ENCODE results near the gene ZFR2. TPM values are rescaled to one million over a fixed set of nuclear protein-coding genes. Genes with fewer than 3 reads are reported as not detected.
"Not testable (repeated sequence)": the region's sequence is repeated elsewhere in the genome, so short reads cannot be mapped to it uniquely, and the experiment has no call there.

The ZFR2 gene
- total RNA-seq, 2 donors from 2014 or later: not detected

GRCh38 chr19:3767050-3767449, 101.8 kb downstream of the ZFR2 start:
- DNase-seq (ENCODE audit: low spot score): no peak
- intact Hi-C loops (cut with DNase I): no loop called here

DNA sequence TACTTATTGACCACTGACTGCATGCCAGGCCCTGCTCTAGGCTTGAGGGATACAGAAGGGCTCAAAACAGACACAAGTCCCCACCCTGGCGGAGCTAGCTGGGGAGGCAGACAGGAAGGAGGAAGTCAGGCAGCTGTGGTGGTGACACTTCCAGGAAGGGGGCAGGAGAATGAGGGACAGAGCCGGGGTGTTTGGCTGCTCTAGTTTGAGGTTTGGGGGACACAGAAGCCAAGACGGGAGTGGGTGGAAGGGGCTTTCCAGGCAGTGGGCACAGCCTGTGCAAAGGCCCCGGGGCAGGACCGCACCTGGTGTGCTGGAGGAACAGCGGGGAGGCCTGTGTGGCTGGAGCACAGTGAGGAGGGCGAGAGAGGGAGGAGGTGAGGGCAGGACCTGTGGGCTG, 102.3 kb downstream of the ZFR2 start:
- intact Hi-C loops (cut with DNase I): no loop called here
- DNase-seq (ENCODE audit: low spot score): no peak

- DNase-seq (ENCODE audit: low spot score); intact Hi-C loops (cut with DNase I): not testable (repeated sequence)
Measured at GRCh38 chr19:3765757-3766156, 103.1 kb downstream of the ZFR2 start.

DNA sequence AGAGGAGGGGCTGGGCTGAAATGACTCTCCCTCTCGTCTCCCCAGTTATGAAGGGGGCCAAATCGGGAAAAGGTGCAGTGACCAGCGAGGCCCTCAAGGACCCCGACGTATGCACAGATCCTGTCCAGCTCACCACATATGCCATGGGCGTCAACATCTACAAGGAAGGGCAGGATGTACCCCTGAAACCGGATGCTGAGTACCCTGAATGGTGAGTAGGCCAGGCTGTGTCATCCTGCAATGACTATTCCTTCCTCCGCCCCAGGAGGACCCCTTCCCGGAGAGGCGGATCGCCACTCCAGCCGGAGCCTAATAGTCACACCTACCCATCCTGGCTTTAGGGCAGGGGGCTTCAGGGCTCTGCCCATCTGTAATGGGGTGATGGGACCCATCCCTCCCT, 103.7 kb downstream of the ZFR2 start:
- intact Hi-C loops (cut with DNase I): no loop called here
- no peak for DNase-seq (ENCODE audit: low spot score)

DNA sequence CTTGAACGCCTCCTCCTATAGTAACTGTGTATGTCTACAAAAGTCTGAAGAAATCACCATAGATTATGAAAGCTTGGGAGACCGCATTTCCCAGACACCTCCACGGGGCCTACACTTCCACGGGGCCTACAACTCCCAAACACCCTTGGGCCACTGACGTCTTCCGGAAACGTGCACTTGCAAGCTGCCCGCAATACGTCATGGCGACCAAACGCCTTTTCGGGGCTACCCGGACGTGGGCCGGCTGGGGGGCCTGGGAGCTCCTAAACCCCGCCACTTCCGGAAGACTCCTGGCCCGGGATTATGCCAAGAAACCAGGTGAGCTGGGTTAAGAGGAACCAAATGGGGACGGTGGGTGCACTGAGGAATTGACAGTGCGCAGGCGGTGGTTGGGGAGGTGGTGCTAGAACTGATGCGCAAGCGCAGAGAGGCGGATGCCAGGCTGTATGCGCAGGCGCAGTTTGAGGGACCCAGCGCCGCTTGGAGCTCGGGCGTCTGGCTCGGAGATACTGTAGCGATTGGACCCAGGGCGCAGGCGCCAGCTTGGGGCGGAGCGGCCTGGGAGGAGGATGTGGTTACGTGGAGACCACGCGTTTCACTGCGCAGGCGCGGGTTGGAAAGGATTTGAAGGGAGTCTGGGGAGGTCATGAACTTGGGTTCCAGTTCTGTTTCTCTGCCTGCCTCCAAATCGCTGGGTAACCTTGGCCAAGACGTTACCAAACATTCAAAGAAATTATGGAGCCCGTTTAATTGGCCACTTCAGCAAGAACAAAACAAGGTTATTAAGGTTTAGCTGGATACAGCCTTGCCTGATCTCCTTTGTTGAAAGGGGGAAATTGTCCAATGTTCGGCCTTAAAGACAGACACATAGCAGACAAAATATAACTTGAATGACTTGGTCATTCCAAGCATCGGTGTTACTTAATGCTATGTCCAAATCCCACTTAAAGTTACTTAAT, 106.1 kb downstream of the ZFR2 start, which contains the start of gene MRPL54:
TSS of gene MRPL54 (plus strand) at position 182 of the 959 bp plus-strand sequence. CDS start at position 201, 19 bp downstream.
- intact Hi-C loops (cut with DNase I): no loop called here
- DNase-seq (ENCODE audit: low spot score): peak; percentile 100

DNA sequence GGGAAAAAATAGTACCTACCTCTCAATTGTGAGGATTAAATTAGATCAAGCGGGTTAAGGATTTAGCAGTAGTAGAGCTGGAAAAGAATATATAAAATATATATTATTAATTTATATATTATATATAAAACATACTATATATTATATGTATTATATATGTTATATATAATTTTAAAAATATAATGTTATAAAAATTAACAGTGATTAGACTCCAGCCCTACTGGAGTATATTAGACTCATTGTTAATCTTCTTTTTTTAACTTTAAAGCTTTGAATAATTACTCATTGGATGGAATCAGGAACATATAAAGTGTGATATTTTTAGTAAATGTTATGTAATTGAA, 106.7 kb downstream of the ZFR2 start:
- intact Hi-C loops (cut with DNase I): no loop called here
- DNase-seq (ENCODE audit: low spot score): no peak

DNA sequence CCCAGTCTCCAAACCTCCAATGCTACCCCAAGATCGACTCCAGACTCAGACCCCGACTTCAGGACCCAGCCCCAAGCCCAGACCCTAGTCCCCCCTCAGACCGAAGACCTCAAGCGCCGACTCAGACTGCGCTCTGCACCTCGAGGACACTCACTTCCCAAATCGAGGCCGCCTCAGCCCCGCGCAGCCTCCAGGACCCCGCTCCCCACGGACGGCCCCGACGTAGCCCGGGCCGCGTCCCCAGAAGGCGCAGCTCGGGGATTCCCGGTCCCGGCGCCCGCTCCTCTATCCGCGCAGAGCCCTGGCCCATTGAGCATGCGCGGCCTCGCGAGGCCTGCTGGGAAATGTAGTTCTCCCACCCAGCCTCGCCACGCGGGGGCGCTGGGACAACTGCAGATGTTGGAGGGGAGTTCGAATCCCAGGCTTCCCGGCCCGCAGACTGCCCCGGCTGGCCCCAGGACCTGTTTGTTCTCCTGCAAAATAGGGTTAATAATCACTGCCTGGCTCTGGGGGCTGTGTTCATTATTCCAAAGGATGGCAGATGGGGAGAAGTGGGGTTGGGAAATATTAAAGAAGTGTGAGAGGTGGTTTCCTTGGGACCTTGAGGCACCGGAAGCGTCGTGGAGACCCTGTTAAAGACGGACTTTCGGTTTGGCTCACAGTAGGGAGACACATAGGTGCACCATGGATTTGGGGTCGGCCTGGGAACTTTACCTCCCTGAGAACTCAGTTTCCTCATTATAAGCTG, 107.3 kb downstream of the ZFR2 start, which contains the start of gene APBA3:
TSS of gene APBA3 (minus strand) at position 311 of the 748 bp plus-strand sequence. CDS start 1,428 bp downstream, outside the sequence.
- peak; percentile 98 for DNase-seq (ENCODE audit: low spot score)
- intact Hi-C loops (cut with DNase I): no loop called here

GRCh38 chr19:3760871-3761361, 107.9 kb downstream of the ZFR2 start:
- DNase-seq (ENCODE audit: low spot score): no peak
- intact Hi-C loops (cut with DNase I): no loop called here

DNA sequence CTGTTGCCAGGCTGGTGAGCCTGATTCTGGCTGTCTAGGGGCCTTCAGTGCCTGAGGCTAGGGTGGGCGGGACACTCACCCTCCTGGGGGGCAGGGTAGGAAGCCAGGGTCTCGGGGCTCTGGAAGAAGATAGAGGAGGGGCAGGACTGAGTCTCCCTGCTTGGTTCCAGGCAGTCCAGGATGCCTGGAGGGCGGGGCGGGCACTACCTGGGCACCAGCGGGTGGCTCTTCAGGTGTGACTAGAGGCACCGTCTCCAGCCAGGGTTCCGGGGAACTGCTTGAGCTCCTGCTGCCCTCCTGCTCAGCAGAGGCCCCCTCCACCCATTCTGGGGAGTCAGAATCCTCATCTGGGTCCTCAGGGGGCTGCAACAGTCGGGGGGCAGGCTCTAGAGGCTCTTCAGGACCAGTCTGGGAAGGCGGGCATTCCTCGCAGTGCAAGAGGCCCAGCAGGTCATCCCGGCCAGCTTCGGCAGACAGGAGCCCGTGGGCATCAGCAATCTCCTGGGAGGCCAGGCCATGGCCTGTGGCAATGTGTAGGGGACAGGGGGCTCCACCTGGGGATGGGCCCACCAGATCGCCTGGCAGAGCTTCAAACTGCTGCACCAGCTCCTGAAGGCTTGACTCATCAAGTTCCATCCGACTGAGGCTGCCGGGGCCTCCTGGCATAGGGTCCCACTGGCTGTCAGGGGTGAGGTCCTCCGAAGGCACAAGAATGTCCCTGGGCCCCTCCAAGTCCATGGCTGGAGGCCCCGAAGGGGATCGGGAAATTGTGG, 109.2 kb downstream of the ZFR2 start:
- intact Hi-C loops (cut with DNase I): no loop called here
- no peak for DNase-seq (ENCODE audit: low spot score)

- DNase-seq (ENCODE audit: low spot score); intact Hi-C loops (cut with DNase I): not testable (repeated sequence)
Measured at GRCh38 chr19:3758297-3758696, 110.5 kb downstream of the ZFR2 start.

GRCh38 chr19:3757705-3758104, 111.1 kb downstream of the ZFR2 start:
- DNase-seq (ENCODE audit: low spot score); intact Hi-C loops (cut with DNase I): not testable (repeated sequence)

Other genes with a start within 250 kb of the ZFR2 start
- gene CACTIN, start 242.2 kb downstream of the ZFR2 start, total RNA-seq: 10 to 100 TPM; 13.0 to 17.0 TPM
- gene PIP5K1C, start 168.6 kb downstream of the ZFR2 start, total RNA-seq: 10 to 100 TPM; 80.9 to 85.4 TPM
- under 1 TPM in 1 of 2 donors, not detected in 1; 0.10 TPM for gene TJP3, start 160.7 kb downstream of the ZFR2 start, total RNA-seq
- 10 to 100 TPM; 10.5 to 13.1 TPM for gene APBA3, start 107.3 kb downstream of the ZFR2 start, total RNA-seq
- gene MRPL54, start 106.4 kb downstream of the ZFR2 start, total RNA-seq: 10 to 100 TPM; 45.3 to 58.8 TPM
- gene RAX2, start 96.8 kb downstream of the ZFR2 start, total RNA-seq: not detected
- gene MATK, start 82.7 kb downstream of the ZFR2 start, total RNA-seq: 1 to 10 TPM; 1.1 to 2.8 TPM
- under 1 TPM in 1 of 2 donors, not detected in 1; 0.05 TPM for gene ATCAY, start 11.6 kb upstream of the ZFR2 start, total RNA-seq
- gene NMRK2, start 64.0 kb upstream of the ZFR2 start, total RNA-seq: 1 to 10 TPM in 1 of 2 donors, under 1 TPM in 1; 0.51 to 2.3 TPM
- gene DAPK3, start 102.1 kb upstream of the ZFR2 start, total RNA-seq: 10 to 100 TPM; 64.5 to 94.9 TPM
- 1,000 to 10,000 TPM; 1,536 to 1,555 TPM for gene EEF2, start 116.4 kb upstream of the ZFR2 start, total RNA-seq
- gene PIAS4, start 138.7 kb upstream of the ZFR2 start, total RNA-seq: 10 to 100 TPM; 14.4 to 16.1 TPM
- gene ZBTB7A, start 197.9 kb upstream of the ZFR2 start, total RNA-seq: 10 to 100 TPM; 41.8 to 50.6 TPM